KBM-7 (cell line): ENCODE data around the gene SLC25A21.
"Not testable (repeated sequence)": the region's sequence is repeated elsewhere in the genome, so short reads cannot be mapped to it uniquely, and the experiment has no call there.

Experiments used
- DNase-seq: peaks from one replicate; pipeline ENCODE4 v3.0.0-alpha.2; 2015
- in situ Hi-C: fragments of 300-500 bp; cut with MboI; formaldehyde crosslinking; loops from 2 replicates; pipeline ENCODE4 v1.14.3; 2020; ENCODE audit warnings: low sequenced_read_pairs, low pct_unique_long_range_greater_than_20kb, mixed read lengths

SLC25A21 gene

GRCh38 chr14:37172024-37172869 is at the start of gene SLC25A21:
SLC25A21 (minus strand) TSS chr14:37172606.
- in situ Hi-C loops, result no loop called here
- DNase-seq, result no peak

- in situ Hi-C loops, result no loop called here
- no peak for DNase-seq
Observed at GRCh38 chr14:37221073-37221472, 48.7 kb upstream of the SLC25A21 start.

- in situ Hi-C loops, result no loop called here
- DNase-seq, result no peak
Observed at GRCh38 chr14:37215345-37215744, 42.9 kb upstream of the SLC25A21 start.

- in situ Hi-C loops, result no loop called here
- no peak for DNase-seq
Observed at GRCh38 chr14:37213016-37213415, 40.6 kb upstream of the SLC25A21 start.

GRCh38 chr14:37210448-37210847 is 38.0 kb upstream of the SLC25A21 start:
- no peak for DNase-seq
- in situ Hi-C loops, result no loop called here

- in situ Hi-C loops, DNase-seq: not testable (repeated sequence)
Observed at GRCh38 chr14:37209617-37210016, 37.2 kb upstream of the SLC25A21 start.

- in situ Hi-C loops, DNase-seq: not testable (repeated sequence)
Observed at GRCh38 chr14:37205623-37206605, 33.5 kb upstream of the SLC25A21 start.

GRCh38 chr14:37203423-37203822 is 31.0 kb upstream of the SLC25A21 start:
- DNase-seq, result peak; percentile 8
- in situ Hi-C loops, result no loop called here

GRCh38 chr14:37202812-37203211 is 30.4 kb upstream of the SLC25A21 start:
- in situ Hi-C loops, result no loop called here
- DNase-seq, result no peak

GRCh38 chr14:37202265-37202664 is 29.9 kb upstream of the SLC25A21 start:
- DNase-seq, result no peak
- in situ Hi-C loops, result no loop called here

- in situ Hi-C loops, result no loop called here
- DNase-seq, result no peak
Observed at GRCh38 chr14:37201724-37202123, 29.3 kb upstream of the SLC25A21 start.

- in situ Hi-C loops, result no loop called here
- no peak for DNase-seq
Observed at GRCh38 chr14:37198907-37199306, 26.5 kb upstream of the SLC25A21 start.

- no peak for DNase-seq
- in situ Hi-C loops, result no loop called here
Observed at GRCh38 chr14:37198273-37198598, 25.8 kb upstream of the SLC25A21 start.

GRCh38 chr14:37197421-37198272 is 25.2 kb upstream of the SLC25A21 start, which contains the start of gene MIPOL1:
MIPOL1 (plus strand) TSS chr14:37197937; CDS start chr14:37247889, 49,952 bp downstream.
- in situ Hi-C loops, result no loop called here

GRCh38 chr14:37196604-37197420 is 24.4 kb upstream of the SLC25A21 start:
- in situ Hi-C loops, result no loop called here
- no peak for DNase-seq

More at GRCh38 chr14:37197421-37198272, 25.2 kb upstream of the SLC25A21 start, which contains the start of gene MIPOL1:
- no peak for DNase-seq

- in situ Hi-C loops, result no loop called here
- no peak for DNase-seq
Observed at GRCh38 chr14:37195327-37195726, 22.9 kb upstream of the SLC25A21 start.

- DNase-seq, result no peak
- in situ Hi-C loops, result no loop called here
Observed at GRCh38 chr14:37194698-37195097, 22.3 kb upstream of the SLC25A21 start.

- DNase-seq, in situ Hi-C loops: not testable (repeated sequence)
Observed at GRCh38 chr14:37189733-37190132, 17.3 kb upstream of the SLC25A21 start.
